ENCODE results near the gene CXCL17. TPM values are rescaled to one million over a fixed set of nuclear protein-coding genes. Genes with fewer than 3 reads are reported as not detected.
A peak's percentile ranks its signal among the peaks of the same experiment; 100 is the strongest.

Gene CXCL17
- total RNA-seq, 1 donor from 2014 or later, result 159 TPM

GRCh38 chr19:42422901-42423461 lies 19.8 kb downstream of the CXCL17 start:
- H3K4me1 ChIP-seq, result peaks cover 43% of the 10 kb centered on the region
- intact Hi-C loops (cut with DNase I), result no loop called here
- DNase-seq (no peak), ATAC-seq (peak; percentile 44 to 63)
- H3K36me3 ChIP-seq, result peaks cover under 1% of the 10 kb centered on the region
- H3K27ac ChIP-seq, result peak overlapping the region; percentile 53
- TF ChIP-seq CTCF (IDR thresholded peaks at IDR 0.05), result no peak
- peak overlapping the region; percentile 67 for H3K4me3 ChIP-seq
- H3K27me3 ChIP-seq (ENCODE audit: low read depth), result peaks cover 5% of the 10 kb centered on the region
- H3K9me3 ChIP-seq, result no peaks in the 10 kb centered on the region

- intact Hi-C loops (cut with DNase I), result no loop called here
- no peak for ATAC-seq
- no peak for TF ChIP-seq CTCF (IDR thresholded peaks at IDR 0.05)
- Histone ChIP-seq H3K9me3 (no peaks in the 10 kb centered on the region), H3K36me3 (no peaks in the 10 kb centered on the region), H3K27ac (peak overlapping the region; percentile 53), H3K4me3 (peak overlapping the region; percentile 67), H3K4me1 (peaks cover 43% of the 10 kb centered on the region), H3K27me3 (ENCODE audit: low read depth) (peaks cover 5% of the 10 kb centered on the region)
- no peak for DNase-seq
These were observed 20.4 kb downstream of the CXCL17 start for GRCh38 chr19:42422092-42422900.

GRCh38 chr19:42421591-42422031 lies 21.1 kb downstream of the CXCL17 start:
- H3K9me3 ChIP-seq, result no peaks in the 10 kb centered on the region
- no peaks in the 10 kb centered on the region for H3K36me3 ChIP-seq
- no peak for DNase-seq
- no peak for TF ChIP-seq CTCF (IDR thresholded peaks at IDR 0.05)
- no peak for ATAC-seq
- H3K27ac ChIP-seq, result no peak overlapping the region
- intact Hi-C loops (cut with DNase I), result no loop called here
- no peak overlapping the region for H3K4me3 ChIP-seq
- peaks cover 5% of the 10 kb centered on the region for H3K27me3 ChIP-seq (ENCODE audit: low read depth)
- peaks cover 43% of the 10 kb centered on the region for H3K4me1 ChIP-seq

GRCh38 chr19:42421101-42421500 lies 21.6 kb downstream of the CXCL17 start:
- H3K9me3 ChIP-seq, result no peaks in the 10 kb centered on the region
- ATAC-seq (no peak), DNase-seq (no peak)

GRCh38 chr19:42420055-42420544 lies 22.6 kb downstream of the CXCL17 start:
- H3K27me3 ChIP-seq (ENCODE audit: low read depth), result peaks cover 5% of the 10 kb centered on the region
- no peaks in the 10 kb centered on the region for H3K36me3 ChIP-seq
- no peaks in the 10 kb centered on the region for H3K9me3 ChIP-seq
- DNase-seq (peak; percentile 65), ATAC-seq (peak in 1 of 2 donors; percentile 13)
- intact Hi-C loops (cut with DNase I), result no loop called here
- H3K4me3 ChIP-seq, result no peak overlapping the region
- TF ChIP-seq CTCF (IDR thresholded peaks at IDR 0.05), result peak; percentile 67
- peaks cover 43% of the 10 kb centered on the region for H3K4me1 ChIP-seq
- H3K27ac ChIP-seq, result no peak overlapping the region

More at GRCh38 chr19:42421101-42421500, 21.6 kb downstream of the CXCL17 start:
- Histone ChIP-seq H3K4me1 (peaks cover 43% of the 10 kb centered on the region), H3K36me3 (no peaks in the 10 kb centered on the region), H3K4me3 (no peak overlapping the region), H3K27me3 (ENCODE audit: low read depth) (peaks cover 5% of the 10 kb centered on the region), H3K27ac (no peak overlapping the region)
- no peak for TF ChIP-seq CTCF (IDR thresholded peaks at IDR 0.05)
- intact Hi-C loops (cut with DNase I), result no loop called here
